ENCODE data around the gene HVCN1. TPM values are rescaled to one million over a fixed set of nuclear protein-coding genes. Genes with fewer than 3 reads are reported as not detected.
A peak's percentile ranks its signal among the peaks of the same experiment; 100 is the strongest.

The HVCN1 gene
- total RNA-seq, 1 donor from 2014 or later = 0.33 TPM

GRCh38 chr12:110689281-110690126, 589 bp upstream of the HVCN1 start:
- H3K4me3 ChIP-seq (ENCODE audit: low read depth, low read length) = peak overlapping the region; percentile 50
- no peak for DNase-seq (ENCODE audit: low read depth)
- peaks cover 19% of the 10 kb centered on the region for H3K27me3 ChIP-seq (ENCODE audit: control insufficient read depth, insufficient read depth, low read length)
- H3K36me3 ChIP-seq (ENCODE audit: control insufficient read depth, insufficient read depth, low read length) = no peaks in the 10 kb centered on the region
- no peak for TF ChIP-seq CTCF (IDR thresholded peaks at IDR 0.05; ENCODE audit: insufficient read depth, low read length, poor library complexity, severe bottlenecking)

GRCh38 chr12:110687396-110688169, 1.3 kb downstream of the HVCN1 start:
- H3K36me3 ChIP-seq (ENCODE audit: control insufficient read depth, insufficient read depth, low read length) = no peaks in the 10 kb centered on the region
- no peak for DNase-seq (ENCODE audit: low read depth)
- no peak for TF ChIP-seq CTCF (IDR thresholded peaks at IDR 0.05; ENCODE audit: insufficient read depth, low read length, poor library complexity, severe bottlenecking)
- peaks cover 19% of the 10 kb centered on the region for H3K27me3 ChIP-seq (ENCODE audit: control insufficient read depth, insufficient read depth, low read length)
- no peak overlapping the region for H3K4me3 ChIP-seq (ENCODE audit: low read depth, low read length)

- Histone ChIP-seq H3K36me3 (ENCODE audit: control insufficient read depth, insufficient read depth, low read length) (no peaks in the 10 kb centered on the region), H3K27me3 (ENCODE audit: control insufficient read depth, insufficient read depth, low read length) (peaks cover 19% of the 10 kb centered on the region), H3K4me3 (ENCODE audit: low read depth, low read length) (no peak overlapping the region)
- no peak for TF ChIP-seq CTCF (IDR thresholded peaks at IDR 0.05; ENCODE audit: insufficient read depth, low read length, poor library complexity, severe bottlenecking)
- DNase-seq (ENCODE audit: low read depth) = no peak
These were observed 2.5 kb downstream of the HVCN1 start for GRCh38 chr12:110686294-110686903.

- TF ChIP-seq CTCF (IDR thresholded peaks at IDR 0.05; ENCODE audit: insufficient read depth, low read length, poor library complexity, severe bottlenecking) = no peak
- H3K27me3 ChIP-seq (ENCODE audit: control insufficient read depth, insufficient read depth, low read length) = peaks cover 19% of the 10 kb centered on the region
- H3K4me3 ChIP-seq (ENCODE audit: low read depth, low read length) = no peak overlapping the region
- no peak for DNase-seq (ENCODE audit: low read depth)
- no peaks in the 10 kb centered on the region for H3K36me3 ChIP-seq (ENCODE audit: control insufficient read depth, insufficient read depth, low read length)
These were observed 4.5 kb downstream of the HVCN1 start for GRCh38 chr12:110684312-110684836.

GRCh38 chr12:110683888-110684287, 5.0 kb downstream of the HVCN1 start:
- Histone ChIP-seq H3K4me3 (ENCODE audit: low read depth, low read length) (no peak overlapping the region), H3K27me3 (ENCODE audit: control insufficient read depth, insufficient read depth, low read length) (peaks cover 19% of the 10 kb centered on the region), H3K36me3 (ENCODE audit: control insufficient read depth, insufficient read depth, low read length) (no peaks in the 10 kb centered on the region)
- DNase-seq (ENCODE audit: low read depth) = no peak
- no peak for TF ChIP-seq CTCF (IDR thresholded peaks at IDR 0.05; ENCODE audit: insufficient read depth, low read length, poor library complexity, severe bottlenecking)

Measured in kidney epithelial cell (primary cell).